GM21423 (cell line): Measurements from ENCODE around the gene RFX6.

Experiments
- ATAC-seq: cut with Tn5 transposase; IDR thresholded peaks from one replicate; pipeline ENCODE4 v1.9.1; 2021; ENCODE audit warnings: mild to moderate bottlenecking, moderate library complexity; ENCODE audit not compliant: unreplicated experiment

The RFX6 gene

GRCh38 chr6:116966675-116967576 is 89.9 kb downstream of the RFX6 start:
- ATAC-seq = no peak

GRCh38 chr6:116969211-116969863 is 92.3 kb downstream of the RFX6 start:
- ATAC-seq = peak; percentile 80

- ATAC-seq = peak; percentile 68
Measured at GRCh38 chr6:116971959-116972358, 94.9 kb downstream of the RFX6 start.

GRCh38 chr6:116973976-116974375 is 96.9 kb downstream of the RFX6 start:
- no peak for ATAC-seq

GRCh38 chr6:116974526-116975316 is 97.7 kb downstream of the RFX6 start:
- ATAC-seq = no peak

GRCh38 chr6:116975600-116975999 is 98.6 kb downstream of the RFX6 start:
- no peak for ATAC-seq

GRCh38 chr6:116979560-116979959 is 102.5 kb downstream of the RFX6 start:
- no peak for ATAC-seq
